Cardiac fibroblast (primary cell): ENCODE measurements around the gene CCL15.
"Not testable (repeated sequence)": the region's sequence is repeated elsewhere in the genome, so short reads cannot be mapped to it uniquely, and the experiment has no call there.

Experiments
- DNase-seq, 2 donors: peaks; one replicate each; pipeline versions ENCODE4 v3.0.0 to v3.0.0-alpha.2; 2010; ENCODE audit warnings: low read depth in 2 of 2
- H3K4me3 ChIP-seq, 2 donors: replicated peaks in 1 of 2; 1 replicate in 1 of 2; 2 replicates in 1 of 2; pipeline ENCODE4 v1.5.1; 2011; ENCODE audit warnings: low read depth in 2 of 2, low read length in 2 of 2, mild to moderate bottlenecking in 2 of 2, moderate library complexity in 1 of 2
- CTCF ChIP-seq: IDR thresholded peaks from one replicate; pipeline ENCODE4 v1.5.1; 2011; ENCODE audit warnings: low read depth, mild to moderate bottlenecking, low read length, inconsistent platforms

CCL15 gene

DNA sequence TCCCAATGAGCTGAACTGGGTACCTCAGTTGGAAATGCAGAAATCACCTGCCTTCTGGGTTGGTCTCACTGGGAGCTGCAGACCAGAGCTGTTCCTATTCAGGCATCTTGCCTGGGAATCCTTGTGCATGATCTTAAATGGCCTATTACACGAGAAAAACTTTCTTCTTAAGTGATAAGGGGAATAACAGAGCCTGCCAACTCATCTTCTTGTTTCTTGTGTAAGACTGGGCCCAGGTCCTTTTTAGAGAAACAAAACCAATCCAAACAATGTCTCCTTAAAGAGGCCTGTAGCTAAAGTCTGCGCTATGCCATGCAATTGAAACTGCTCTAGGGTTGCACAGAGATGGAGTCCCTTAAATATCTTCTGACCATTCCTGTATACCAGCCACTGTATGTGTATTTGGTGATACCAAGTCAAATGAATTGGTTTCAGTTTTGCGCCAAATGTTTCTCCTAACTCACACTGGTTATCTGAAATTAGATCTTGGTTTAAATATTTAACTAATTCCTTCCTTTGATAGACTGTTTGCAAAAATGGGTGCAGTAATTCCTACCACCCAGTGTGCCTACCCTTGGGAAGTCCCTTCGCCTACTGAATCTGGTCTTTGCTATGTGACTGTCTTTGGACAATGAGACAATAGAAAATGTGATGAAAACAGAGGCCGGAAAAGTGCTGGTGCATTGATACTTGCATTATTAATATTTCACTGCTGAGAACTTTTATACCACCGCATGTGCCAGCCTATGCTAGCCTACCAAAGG lies 22.9 kb upstream of the CCL15 start:
- H3K4me3 ChIP-seq = no peak overlapping the region
- DNase-seq = no peak
- TF ChIP-seq CTCF = no peak

GRCh38 chr17:36019423-36019822 lies 18.1 kb upstream of the CCL15 start:
- DNase-seq = no peak
- no peak overlapping the region for H3K4me3 ChIP-seq
- no peak for TF ChIP-seq CTCF

DNA sequence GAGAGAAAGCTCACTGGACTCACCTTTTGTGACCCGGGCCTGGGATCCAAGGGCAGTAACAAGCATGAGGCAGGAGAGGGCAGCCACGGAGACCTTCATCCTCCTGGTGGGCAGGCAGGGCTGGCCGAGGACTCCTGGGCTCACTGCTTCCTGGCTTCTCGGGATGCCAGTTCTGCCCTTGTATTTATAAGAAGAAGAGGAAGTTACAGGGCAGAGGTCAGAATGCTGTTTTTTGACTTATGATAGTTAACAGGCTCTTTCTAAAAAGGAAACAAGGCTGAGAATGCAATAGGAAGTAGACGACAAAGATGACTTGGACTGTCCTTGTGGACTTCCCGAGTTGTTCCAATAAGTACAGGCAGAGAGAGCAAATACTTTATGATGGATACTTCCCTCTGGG lies 16.4 kb upstream of the CCL15 start, which contains the start of gene CCL23:
TSS of gene CCL23 (minus strand) at position 174 of the 400 bp plus-strand sequence. CDS start at position 99, 75 bp downstream.
- no peak for DNase-seq
- no peak within 1 kb of the TSS for H3K4me3 ChIP-seq
- no peak for TF ChIP-seq CTCF

DNA sequence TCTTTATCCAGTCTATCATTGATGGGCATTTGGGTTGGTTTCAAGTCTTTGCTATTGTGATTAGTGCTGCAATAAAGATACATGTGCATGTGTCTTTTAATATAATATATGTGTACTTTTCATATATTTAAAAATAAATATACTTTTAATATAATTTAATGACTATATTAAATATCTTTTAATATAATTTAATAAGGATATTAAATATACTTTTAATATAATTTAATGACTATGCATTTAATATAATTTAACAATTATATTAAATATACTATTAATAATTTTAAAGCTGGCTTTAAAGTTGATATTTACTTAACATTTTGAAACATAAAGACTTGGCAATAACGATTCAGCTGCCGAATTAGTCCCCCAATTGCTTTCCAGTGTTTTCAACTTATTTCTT lies 15.2 kb upstream of the CCL15 start:
- no peak for TF ChIP-seq CTCF
- no peak for DNase-seq
- H3K4me3 ChIP-seq = no peak overlapping the region

- DNase-seq, H3K4me3 ChIP-seq: not testable (repeated sequence)
These were observed 14.5 kb upstream of the CCL15 start for GRCh38 chr17:36015895-36016294.

- TF ChIP-seq CTCF = no peak
- no peak for DNase-seq
- H3K4me3 ChIP-seq = no peak overlapping the region
These were observed 13.6 kb upstream of the CCL15 start for GRCh38 chr17:36014946-36015345.

GRCh38 chr17:36011201-36011600 lies 9.8 kb upstream of the CCL15 start:
- no peak overlapping the region for H3K4me3 ChIP-seq
- TF ChIP-seq CTCF = no peak
- DNase-seq = no peak
